Activated naive CD8-positive, alpha-beta T cell treated with anti-CD3 and anti-CD28 coated beads for 36 hours (primary cell): ENCODE measurements around the gene ATP2B3. TPM values are rescaled to one million over a fixed set of nuclear protein-coding genes. Genes with fewer than 3 reads are reported as not detected.
A peak's percentile ranks its signal among the peaks of the same experiment; 100 is the strongest.
"Not testable (repeated sequence)": the region's sequence is repeated elsewhere in the genome, so short reads cannot be mapped to it uniquely, and the experiment has no call there.

ENCODE experiments used
- DNase-seq: peaks from one replicate; pipeline ENCODE4 v3.0.0; 2021
- H3K27ac Mint-ChIP-seq: one replicate; pipeline ENCODE4 v1.8.0; 2022; ENCODE audit warnings: mild to moderate bottlenecking, moderate library complexity, mixed read lengths
- H3K27me3 Mint-ChIP-seq: one replicate; pipeline ENCODE4 v1.8.0; 2022; ENCODE audit warnings: mild to moderate bottlenecking, mixed read lengths
- H3K36me3 Mint-ChIP-seq: one replicate; pipeline ENCODE4 v1.8.0; 2021; ENCODE audit warnings: mild to moderate bottlenecking, mixed read lengths
- H3K4me1 Mint-ChIP-seq: one replicate; pipeline ENCODE4 v1.8.0; 2021; ENCODE audit warnings: mixed read lengths
- H3K4me3 Mint-ChIP-seq: one replicate; pipeline ENCODE4 v1.8.0; 2022; ENCODE audit warnings: mild to moderate bottlenecking, moderate library complexity, mixed read lengths
- H3K9me3 Mint-ChIP-seq: one replicate; pipeline ENCODE4 v1.8.0; 2022; ENCODE audit warnings: mixed read lengths
- total RNA-seq, 2 experiments: library from RNA; stranded (reverse); gene quantifications; one replicate each; pipeline ENCODE4 v1.2.3, GENCODE V29; 2021

Gene ATP2B3
- total RNA-seq, 2 experiments from 2014 or later, result not detected

- Mint-ChIP-seq H3K36me3 (peaks cover 7% of the 10 kb centered on the region), H3K4me3 (no peak overlapping the region), H3K27ac (no peak overlapping the region)
Observed at GRCh38 chrX:153595387-153595786, 77.9 kb downstream of the ATP2B3 start.

GRCh38 chrX:153595859-153596857 is 78.7 kb downstream of the ATP2B3 start:
- no peak for DNase-seq
- Mint-ChIP-seq H3K27me3 (no peaks in the 10 kb centered on the region), H3K9me3 (no peaks in the 10 kb centered on the region), H3K4me1 (peaks cover 17% of the 10 kb centered on the region), H3K36me3 (peaks cover 7% of the 10 kb centered on the region), H3K4me3 (no peak overlapping the region), H3K27ac (no peak overlapping the region)

More at GRCh38 chrX:153595387-153595786, 77.9 kb downstream of the ATP2B3 start:
- no peak for DNase-seq
- H3K9me3 Mint-ChIP-seq, result no peaks in the 10 kb centered on the region
- peaks cover 15% of the 10 kb centered on the region for H3K4me1 Mint-ChIP-seq
- no peaks in the 10 kb centered on the region for H3K27me3 Mint-ChIP-seq

GRCh38 chrX:153596981-153597750 is 79.7 kb downstream of the ATP2B3 start:
- Mint-ChIP-seq H3K4me3 (peak overlapping the region; percentile 85), H3K27me3 (no peaks in the 10 kb centered on the region), H3K4me1 (peaks cover 17% of the 10 kb centered on the region), H3K36me3 (peaks cover 7% of the 10 kb centered on the region), H3K27ac (no peak overlapping the region), H3K9me3 (no peaks in the 10 kb centered on the region)
- no peak for DNase-seq

- H3K27me3 Mint-ChIP-seq, result no peaks in the 10 kb centered on the region
- DNase-seq, result peak; percentile 33
- H3K4me1 Mint-ChIP-seq, result peaks cover 18% of the 10 kb centered on the region
- no peaks in the 10 kb centered on the region for H3K9me3 Mint-ChIP-seq
- H3K36me3 Mint-ChIP-seq, result peaks cover 7% of the 10 kb centered on the region
- peak within 1 kb of the TSS; percentile 25 for H3K27ac Mint-ChIP-seq
- peak within 1 kb of the TSS; percentile 85 for H3K4me3 Mint-ChIP-seq
Observed at GRCh38 chrX:153598541-153599191, 81.2 kb downstream of the ATP2B3 start, which contains the start of gene CCNQ. Gene CCNQ (minus strand): TSS chrX:153599139. CDS start chrX:153599073, 66 bp downstream.

GRCh38 chrX:153599192-153600031 is 82.0 kb downstream of the ATP2B3 start:
- H3K4me1 Mint-ChIP-seq, result peaks cover 20% of the 10 kb centered on the region
- peak overlapping the region; percentile 25 for H3K27ac Mint-ChIP-seq
- H3K4me3 Mint-ChIP-seq, result peak overlapping the region; percentile 83
- peaks cover 7% of the 10 kb centered on the region for H3K36me3 Mint-ChIP-seq
- H3K27me3 Mint-ChIP-seq, result no peaks in the 10 kb centered on the region
- DNase-seq, result peak; percentile 91
- no peaks in the 10 kb centered on the region for H3K9me3 Mint-ChIP-seq

GRCh38 chrX:153600032-153600373 is 82.6 kb downstream of the ATP2B3 start:
- peaks cover 20% of the 10 kb centered on the region for H3K4me1 Mint-ChIP-seq
- H3K27me3 Mint-ChIP-seq, result no peaks in the 10 kb centered on the region
- peak overlapping the region; percentile 83 for H3K4me3 Mint-ChIP-seq
- DNase-seq, result peak; percentile 9
- peak overlapping the region; percentile 25 for H3K27ac Mint-ChIP-seq
- peaks cover 7% of the 10 kb centered on the region for H3K36me3 Mint-ChIP-seq
- H3K9me3 Mint-ChIP-seq, result no peaks in the 10 kb centered on the region

- H3K4me3 Mint-ChIP-seq, result peak overlapping the region; percentile 83
- peaks cover 7% of the 10 kb centered on the region for H3K36me3 Mint-ChIP-seq
- H3K9me3 Mint-ChIP-seq, result no peaks in the 10 kb centered on the region
- no peaks in the 10 kb centered on the region for H3K27me3 Mint-ChIP-seq
- H3K27ac Mint-ChIP-seq, result no peak overlapping the region
- peaks cover 20% of the 10 kb centered on the region for H3K4me1 Mint-ChIP-seq
- DNase-seq, result no peak
Observed at GRCh38 chrX:153600921-153601320, 83.5 kb downstream of the ATP2B3 start.

- H3K4me1 Mint-ChIP-seq, result peaks cover 20% of the 10 kb centered on the region
- H3K4me3 Mint-ChIP-seq, result no peak overlapping the region
- H3K36me3 Mint-ChIP-seq, result peaks cover 7% of the 10 kb centered on the region
- H3K9me3 Mint-ChIP-seq, result no peaks in the 10 kb centered on the region
- no peak for DNase-seq
- no peaks in the 10 kb centered on the region for H3K27me3 Mint-ChIP-seq
- H3K27ac Mint-ChIP-seq, result no peak overlapping the region
Observed at GRCh38 chrX:153601511-153602110, 84.2 kb downstream of the ATP2B3 start.

GRCh38 chrX:153602601-153603000 is 85.2 kb downstream of the ATP2B3 start:
- Mint-ChIP-seq H3K36me3 (no peaks in the 10 kb centered on the region), H3K27ac (no peak overlapping the region), H3K27me3 (no peaks in the 10 kb centered on the region), H3K4me3 (no peak overlapping the region), H3K9me3 (no peaks in the 10 kb centered on the region), H3K4me1 (peaks cover 15% of the 10 kb centered on the region)
- no peak for DNase-seq

- Mint-ChIP-seq H3K4me1 (peaks cover 11% of the 10 kb centered on the region), H3K36me3 (no peaks in the 10 kb centered on the region), H3K4me3 (no peak overlapping the region), H3K9me3 (no peaks in the 10 kb centered on the region), H3K27me3 (no peaks in the 10 kb centered on the region), H3K27ac (no peak overlapping the region)
- no peak for DNase-seq
Observed at GRCh38 chrX:153603131-153603656, 85.8 kb downstream of the ATP2B3 start.

GRCh38 chrX:153604666-153605380 is 87.4 kb downstream of the ATP2B3 start:
- not testable (repeated sequence) for H3K36me3 Mint-ChIP-seq, DNase-seq, H3K27ac Mint-ChIP-seq, H3K4me3 Mint-ChIP-seq, H3K27me3 Mint-ChIP-seq, H3K9me3 Mint-ChIP-seq
- H3K4me1 Mint-ChIP-seq, result peaks cover 16% of the 10 kb centered on the region

GRCh38 chrX:153606503-153606902 is 89.1 kb downstream of the ATP2B3 start:
- Mint-ChIP-seq H3K27me3 (no peaks in the 10 kb centered on the region), H3K36me3 (no peaks in the 10 kb centered on the region), H3K9me3 (no peaks in the 10 kb centered on the region), H3K4me1 (peaks cover 9% of the 10 kb centered on the region), H3K27ac (no peak overlapping the region), H3K4me3 (no peak overlapping the region)
- no peak for DNase-seq

GRCh38 chrX:153608376-153608775 is 90.9 kb downstream of the ATP2B3 start:
- H3K36me3 Mint-ChIP-seq, result no peaks in the 10 kb centered on the region
- no peak for DNase-seq
- H3K9me3 Mint-ChIP-seq, result no peaks in the 10 kb centered on the region
- H3K27me3 Mint-ChIP-seq, result no peaks in the 10 kb centered on the region
- no peak overlapping the region for H3K27ac Mint-ChIP-seq
- no peak overlapping the region for H3K4me3 Mint-ChIP-seq
- peaks cover 9% of the 10 kb centered on the region for H3K4me1 Mint-ChIP-seq
